Stomach (tissue), 4 donors: ENCODE data around the gene MAN2C1.

Source experiments
- POLR2A ChIP-seq, 4 donors: fragments of 450-650 bp; IDR thresholded peaks; one replicate each; pipeline ENCODE4 v1.6.1; 2016; ENCODE audit warnings: antibody characterized with exemption in 4 of 4, control low read depth in 2 of 4, mild to moderate bottlenecking in 1 of 4, moderate library complexity in 1 of 4
- POLR2AphosphoS5 ChIP-seq, 3 donors: sonication (generic); formaldehyde crosslinking; IDR thresholded peaks; one replicate each; pipeline ENCODE4 v1.6.1; 2016; ENCODE audit warnings: antibody characterized with exemption in 3 of 3
- TF ChIP-seq, protein P1 (sequence below), 7 experiments: fragments of 450-650 bp in 4 of 7; fragments of 200-600 bp in 3 of 7; sonication (generic) in 3 of 7; IDR thresholded peaks; one replicate each; pipeline ENCODE4 v1.5.1; 2016 to 2019; ENCODE audit warnings: antibody characterized with exemption in 7 of 7, control low read depth in 2 of 7, mild to moderate bottlenecking in 1 of 7

DNA sequence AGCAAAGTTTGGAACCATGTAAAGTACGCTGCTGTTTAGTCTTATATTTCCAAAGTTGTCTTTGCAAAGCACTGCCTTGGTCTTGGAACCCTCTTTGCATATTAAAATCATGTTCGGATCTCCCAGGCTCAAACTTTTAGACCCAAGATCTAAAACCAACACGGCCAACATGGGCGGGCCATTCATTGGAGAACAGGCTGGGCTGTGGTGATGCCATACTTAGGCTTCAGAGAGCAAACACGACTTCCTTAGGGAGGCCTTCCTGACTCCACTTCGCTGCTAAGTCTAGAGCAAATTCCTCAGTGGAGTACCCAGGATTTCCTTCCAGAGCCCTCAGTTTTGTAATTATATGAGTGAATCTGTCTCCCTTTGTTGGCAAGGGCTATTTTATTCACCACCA lies 3.5 kb downstream of the MAN2C1 start:
- TF ChIP-seq, protein P1, sequence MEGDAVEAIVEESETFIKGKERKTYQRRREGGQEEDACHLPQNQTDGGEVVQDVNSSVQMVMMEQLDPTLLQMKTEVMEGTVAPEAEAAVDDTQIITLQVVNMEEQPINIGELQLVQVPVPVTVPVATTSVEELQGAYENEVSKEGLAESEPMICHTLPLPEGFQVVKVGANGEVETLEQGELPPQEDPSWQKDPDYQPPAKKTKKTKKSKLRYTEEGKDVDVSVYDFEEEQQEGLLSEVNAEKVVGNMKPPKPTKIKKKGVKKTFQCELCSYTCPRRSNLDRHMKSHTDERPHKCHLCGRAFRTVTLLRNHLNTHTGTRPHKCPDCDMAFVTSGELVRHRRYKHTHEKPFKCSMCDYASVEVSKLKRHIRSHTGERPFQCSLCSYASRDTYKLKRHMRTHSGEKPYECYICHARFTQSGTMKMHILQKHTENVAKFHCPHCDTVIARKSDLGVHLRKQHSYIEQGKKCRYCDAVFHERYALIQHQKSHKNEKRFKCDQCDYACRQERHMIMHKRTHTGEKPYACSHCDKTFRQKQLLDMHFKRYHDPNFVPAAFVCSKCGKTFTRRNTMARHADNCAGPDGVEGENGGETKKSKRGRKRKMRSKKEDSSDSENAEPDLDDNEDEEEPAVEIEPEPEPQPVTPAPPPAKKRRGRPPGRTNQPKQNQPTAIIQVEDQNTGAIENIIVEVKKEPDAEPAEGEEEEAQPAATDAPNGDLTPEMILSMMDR (IDR thresholded peaks at IDR 0.05) = no peak
- TF ChIP-seq POLR2A (IDR thresholded peaks at IDR 0.05) (no peak), POLR2AphosphoS5 (IDR thresholded peaks at IDR 0.05) (no peak)
